Measurements from ENCODE around the gene PARK7. TPM values are rescaled to one million over a fixed set of nuclear protein-coding genes. Genes with fewer than 3 reads are reported as not detected.

The PARK7 gene
- total RNA-seq, 1 experiment from 2014 or later = 370 TPM

GRCh38 chr1:7940034-7940433 lies 21.5 kb upstream of the PARK7 start:
- H3K27ac ChIP-seq (ENCODE audit: low read depth, low read length) = no peak overlapping the region
- no peaks in the 10 kb centered on the region for H3K36me3 ChIP-seq (ENCODE audit: control insufficient read depth in 1 of 2, insufficient read depth in 2 of 2, low read length in 2 of 2)
- no peaks in the 10 kb centered on the region for H4K20me1 ChIP-seq (ENCODE audit: insufficient read depth)
- H3K9me2 ChIP-seq (ENCODE audit: insufficient read depth) = no peaks in the 10 kb centered on the region
- no peak overlapping the region for H2AFZ ChIP-seq (ENCODE audit: low read depth, low read length, poor library complexity, severe bottlenecking)
- TF ChIP-seq POLR2AphosphoS5 (IDR thresholded peaks at IDR 0.05; ENCODE audit: low read depth, low read length) (no peak), RAD21 (IDR thresholded peaks at IDR 0.05; ENCODE audit: low read depth) (no peak), ZNF274 (IDR thresholded peaks at IDR 0.05; ENCODE audit: low read depth, low read length) (no peak), CEBPB (IDR thresholded peaks at IDR 0.05; ENCODE audit: low read depth) (no peak)
- TF ChIP-seq, protein P1, sequence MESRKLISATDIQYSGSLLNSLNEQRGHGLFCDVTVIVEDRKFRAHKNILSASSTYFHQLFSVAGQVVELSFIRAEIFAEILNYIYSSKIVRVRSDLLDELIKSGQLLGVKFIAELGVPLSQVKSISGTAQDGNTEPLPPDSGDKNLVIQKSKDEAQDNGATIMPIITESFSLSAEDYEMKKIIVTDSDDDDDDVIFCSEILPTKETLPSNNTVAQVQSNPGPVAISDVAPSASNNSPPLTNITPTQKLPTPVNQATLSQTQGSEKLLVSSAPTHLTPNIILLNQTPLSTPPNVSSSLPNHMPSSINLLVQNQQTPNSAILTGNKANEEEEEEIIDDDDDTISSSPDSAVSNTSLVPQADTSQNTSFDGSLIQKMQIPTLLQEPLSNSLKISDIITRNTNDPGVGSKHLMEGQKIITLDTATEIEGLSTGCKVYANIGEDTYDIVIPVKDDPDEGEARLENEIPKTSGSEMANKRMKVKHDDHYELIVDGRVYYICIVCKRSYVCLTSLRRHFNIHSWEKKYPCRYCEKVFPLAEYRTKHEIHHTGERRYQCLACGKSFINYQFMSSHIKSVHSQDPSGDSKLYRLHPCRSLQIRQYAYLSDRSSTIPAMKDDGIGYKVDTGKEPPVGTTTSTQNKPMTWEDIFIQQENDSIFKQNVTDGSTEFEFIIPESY (IDR thresholded peaks at IDR 0.05; ENCODE audit: extremely low read depth, insufficient replicate concordance, low read length) = no peak
- ChIA-PET RAD21 (ENCODE audit: low non-redundant PET in 1 of 2, low total read pairs in 2 of 2, uncharacterized antibody in 2 of 2, unreplicated experiment in 2 of 2) (no interaction called here), CTCF (no interaction called here), POLR2A (interaction anchor here (0.6 kb wide), 1 partner anchor 265 kb away, joined by 3 read pairs; no protein-coding TSS in a partner anchor)
- H3K79me2 ChIP-seq (ENCODE audit: insufficient read depth, low read length) = no peaks in the 10 kb centered on the region
- no peak overlapping the region for H3K4me2 ChIP-seq (ENCODE audit: low read length)
- DNase-seq (ENCODE audit: low read depth, low spot score) = no peak
- ATAC-seq = no peak
- H3K4me1 ChIP-seq (ENCODE audit: control insufficient read depth in 1 of 2, insufficient read depth in 2 of 2, low read length in 2 of 2) = peaks cover 0 to 30% of the 10 kb centered on the region in 2 experiments; a peak in 2 of 4 replicates
- H3K9ac ChIP-seq (ENCODE audit: low read length) = no peak overlapping the region
- H3K9me3 ChIP-seq (ENCODE audit: control insufficient read depth in 1 of 2, insufficient read depth in 1 of 2, low read depth in 1 of 2, low read length in 2 of 2) = no peaks in the 10 kb centered on the region
- intact Hi-C loops (cut with micrococcal nuclease) = loop anchor here (10.0 kb wide), 1 partner anchor 275 kb away; no protein-coding TSS in a partner anchor
- no TSS peak for BruUV-seq (replicated peaks)
- peaks cover 5% of the 10 kb centered on the region; the same call in 1 of the 2 replicates for H3K27me3 ChIP-seq (ENCODE audit: insufficient read depth, low read length)
- H3K4me3 ChIP-seq (replicated peaks in 1 of 2; ENCODE audit: low read depth in 1 of 2, low read length in 2 of 2) = no peak overlapping the region

- no peaks in the 10 kb centered on the region for H3K9me2 ChIP-seq (ENCODE audit: insufficient read depth)
- ChIA-PET RAD21 (ENCODE audit: low non-redundant PET in 1 of 2, low total read pairs in 2 of 2, uncharacterized antibody in 2 of 2, unreplicated experiment in 2 of 2) (no interaction called here), CTCF (no interaction called here), POLR2A (interaction anchor here (0.6 kb wide), 1 partner anchor 264 kb away, joined by 3 read pairs; no protein-coding TSS in a partner anchor)
- H2AFZ ChIP-seq (ENCODE audit: low read depth, low read length, poor library complexity, severe bottlenecking) = no peak within 1 kb of the TSS
- H4K20me1 ChIP-seq (ENCODE audit: insufficient read depth) = no peaks in the 10 kb centered on the region
- H3K27me3 ChIP-seq (ENCODE audit: insufficient read depth, low read length) = no peaks in the 10 kb centered on the region; the same call in 1 of the 2 replicates
- no peaks in the 10 kb centered on the region for H3K36me3 ChIP-seq (ENCODE audit: control insufficient read depth in 1 of 2, insufficient read depth in 2 of 2, low read length in 2 of 2)
- peak within 1 kb of the TSS; percentile 36; the same call in 1 of the 2 replicates for H3K4me2 ChIP-seq (ENCODE audit: low read length)
- H3K9ac ChIP-seq (ENCODE audit: low read length) = no peak within 1 kb of the TSS
- H3K4me1 ChIP-seq (ENCODE audit: control insufficient read depth in 1 of 2, insufficient read depth in 2 of 2, low read length in 2 of 2) = peaks cover 0 to 30% of the 10 kb centered on the region in 2 experiments; a peak in 2 of 4 replicates
- DNase-seq (ENCODE audit: low read depth, low spot score) = no peak
- no TSS peak for BruUV-seq (replicated peaks)
- H3K27ac ChIP-seq (ENCODE audit: low read depth, low read length) = no peak within 1 kb of the TSS
- no peak for TF ChIP-seq EZH2phosphoT487 (IDR thresholded peaks at IDR 0.05; ENCODE audit: borderline replicate concordance)
- TF ChIP-seq YY1 (IDR thresholded peaks at IDR 0.05; ENCODE audit: extremely low read depth, insufficient replicate concordance, low read depth, low read length) = no peak
- TF ChIP-seq, protein P2, sequence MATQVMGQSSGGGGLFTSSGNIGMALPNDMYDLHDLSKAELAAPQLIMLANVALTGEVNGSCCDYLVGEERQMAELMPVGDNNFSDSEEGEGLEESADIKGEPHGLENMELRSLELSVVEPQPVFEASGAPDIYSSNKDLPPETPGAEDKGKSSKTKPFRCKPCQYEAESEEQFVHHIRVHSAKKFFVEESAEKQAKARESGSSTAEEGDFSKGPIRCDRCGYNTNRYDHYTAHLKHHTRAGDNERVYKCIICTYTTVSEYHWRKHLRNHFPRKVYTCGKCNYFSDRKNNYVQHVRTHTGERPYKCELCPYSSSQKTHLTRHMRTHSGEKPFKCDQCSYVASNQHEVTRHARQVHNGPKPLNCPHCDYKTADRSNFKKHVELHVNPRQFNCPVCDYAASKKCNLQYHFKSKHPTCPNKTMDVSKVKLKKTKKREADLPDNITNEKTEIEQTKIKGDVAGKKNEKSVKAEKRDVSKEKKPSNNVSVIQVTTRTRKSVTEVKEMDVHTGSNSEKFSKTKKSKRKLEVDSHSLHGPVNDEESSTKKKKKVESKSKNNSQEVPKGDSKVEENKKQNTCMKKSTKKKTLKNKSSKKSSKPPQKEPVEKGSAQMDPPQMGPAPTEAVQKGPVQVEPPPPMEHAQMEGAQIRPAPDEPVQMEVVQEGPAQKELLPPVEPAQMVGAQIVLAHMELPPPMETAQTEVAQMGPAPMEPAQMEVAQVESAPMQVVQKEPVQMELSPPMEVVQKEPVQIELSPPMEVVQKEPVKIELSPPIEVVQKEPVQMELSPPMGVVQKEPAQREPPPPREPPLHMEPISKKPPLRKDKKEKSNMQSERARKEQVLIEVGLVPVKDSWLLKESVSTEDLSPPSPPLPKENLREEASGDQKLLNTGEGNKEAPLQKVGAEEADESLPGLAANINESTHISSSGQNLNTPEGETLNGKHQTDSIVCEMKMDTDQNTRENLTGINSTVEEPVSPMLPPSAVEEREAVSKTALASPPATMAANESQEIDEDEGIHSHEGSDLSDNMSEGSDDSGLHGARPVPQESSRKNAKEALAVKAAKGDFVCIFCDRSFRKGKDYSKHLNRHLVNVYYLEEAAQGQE (IDR thresholded peaks at IDR 0.05; ENCODE audit: low read depth) = no peak
- TF ChIP-seq JUND (IDR thresholded peaks at IDR 0.05) = 0 out of 2 replicates have a peak, but pooled peaks have one; percentile 11
- TF ChIP-seq RAD21 (IDR thresholded peaks at IDR 0.05; ENCODE audit: low read depth) = no peak
- no peaks in the 10 kb centered on the region for H3K9me3 ChIP-seq (ENCODE audit: control insufficient read depth in 1 of 2, insufficient read depth in 1 of 2, low read depth in 1 of 2, low read length in 2 of 2)
- ATAC-seq = peak; percentile 55
- no peak within 1 kb of the TSS for H3K4me3 ChIP-seq (replicated peaks in 1 of 2; ENCODE audit: low read depth in 1 of 2, low read length in 2 of 2)
- no peaks in the 10 kb centered on the region for H3K79me2 ChIP-seq (ENCODE audit: insufficient read depth, low read length)
- intact Hi-C loops (cut with micrococcal nuclease) = loop anchor here (10.0 kb wide), 1 partner anchor 276 kb away; no protein-coding TSS in a partner anchor
These were observed 20.6 kb upstream of the PARK7 start, which contains the start of gene TNFRSF9 for GRCh38 chr1:7940745-7941436. Gene TNFRSF9, minus strand, starts transcription at chr1:7940839. Its CDS starts 845 bp downstream, at chr1:7939994.
